NCI-H1092 treated with DMSO at 0.1 percent for 48 hours (cell line): ENCODE measurements around the gene JMJD1C.
"Not testable (repeated sequence)": the region's sequence is repeated elsewhere in the genome, so short reads cannot be mapped to it uniquely, and the experiment has no call there.

Source experiments
- DNase-seq: peaks from one replicate; lab custom pipeline; 2025; lab: John Stamatoyannopoulos, UW

Gene JMJD1C, protein sequence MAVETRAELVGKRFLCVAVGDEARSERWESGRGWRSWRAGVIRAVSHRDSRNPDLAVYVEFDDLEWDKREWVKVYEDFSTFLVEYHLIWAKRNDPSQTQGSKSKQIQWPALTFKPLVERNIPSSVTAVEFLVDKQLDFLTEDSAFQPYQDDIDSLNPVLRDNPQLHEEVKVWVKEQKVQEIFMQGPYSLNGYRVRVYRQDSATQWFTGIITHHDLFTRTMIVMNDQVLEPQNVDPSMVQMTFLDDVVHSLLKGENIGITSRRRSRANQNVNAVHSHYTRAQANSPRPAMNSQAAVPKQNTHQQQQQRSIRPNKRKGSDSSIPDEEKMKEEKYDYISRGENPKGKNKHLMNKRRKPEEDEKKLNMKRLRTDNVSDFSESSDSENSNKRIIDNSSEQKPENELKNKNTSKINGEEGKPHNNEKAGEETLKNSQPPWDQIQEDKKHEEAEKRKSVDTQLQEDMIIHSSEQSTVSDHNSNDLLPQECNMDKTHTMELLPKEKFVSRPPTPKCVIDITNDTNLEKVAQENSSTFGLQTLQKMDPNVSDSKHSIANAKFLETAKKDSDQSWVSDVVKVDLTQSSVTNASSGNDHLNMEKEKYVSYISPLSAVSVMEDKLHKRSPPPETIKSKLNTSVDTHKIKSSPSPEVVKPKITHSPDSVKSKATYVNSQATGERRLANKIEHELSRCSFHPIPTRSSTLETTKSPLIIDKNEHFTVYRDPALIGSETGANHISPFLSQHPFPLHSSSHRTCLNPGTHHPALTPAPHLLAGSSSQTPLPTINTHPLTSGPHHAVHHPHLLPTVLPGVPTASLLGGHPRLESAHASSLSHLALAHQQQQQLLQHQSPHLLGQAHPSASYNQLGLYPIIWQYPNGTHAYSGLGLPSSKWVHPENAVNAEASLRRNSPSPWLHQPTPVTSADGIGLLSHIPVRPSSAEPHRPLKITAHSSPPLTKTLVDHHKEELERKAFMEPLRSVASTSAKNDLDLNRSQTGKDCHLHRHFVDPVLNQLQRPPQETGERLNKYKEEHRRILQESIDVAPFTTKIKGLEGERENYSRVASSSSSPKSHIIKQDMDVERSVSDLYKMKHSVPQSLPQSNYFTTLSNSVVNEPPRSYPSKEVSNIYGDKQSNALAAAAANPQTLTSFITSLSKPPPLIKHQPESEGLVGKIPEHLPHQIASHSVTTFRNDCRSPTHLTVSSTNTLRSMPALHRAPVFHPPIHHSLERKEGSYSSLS (N-terminal part only)

DNA sequence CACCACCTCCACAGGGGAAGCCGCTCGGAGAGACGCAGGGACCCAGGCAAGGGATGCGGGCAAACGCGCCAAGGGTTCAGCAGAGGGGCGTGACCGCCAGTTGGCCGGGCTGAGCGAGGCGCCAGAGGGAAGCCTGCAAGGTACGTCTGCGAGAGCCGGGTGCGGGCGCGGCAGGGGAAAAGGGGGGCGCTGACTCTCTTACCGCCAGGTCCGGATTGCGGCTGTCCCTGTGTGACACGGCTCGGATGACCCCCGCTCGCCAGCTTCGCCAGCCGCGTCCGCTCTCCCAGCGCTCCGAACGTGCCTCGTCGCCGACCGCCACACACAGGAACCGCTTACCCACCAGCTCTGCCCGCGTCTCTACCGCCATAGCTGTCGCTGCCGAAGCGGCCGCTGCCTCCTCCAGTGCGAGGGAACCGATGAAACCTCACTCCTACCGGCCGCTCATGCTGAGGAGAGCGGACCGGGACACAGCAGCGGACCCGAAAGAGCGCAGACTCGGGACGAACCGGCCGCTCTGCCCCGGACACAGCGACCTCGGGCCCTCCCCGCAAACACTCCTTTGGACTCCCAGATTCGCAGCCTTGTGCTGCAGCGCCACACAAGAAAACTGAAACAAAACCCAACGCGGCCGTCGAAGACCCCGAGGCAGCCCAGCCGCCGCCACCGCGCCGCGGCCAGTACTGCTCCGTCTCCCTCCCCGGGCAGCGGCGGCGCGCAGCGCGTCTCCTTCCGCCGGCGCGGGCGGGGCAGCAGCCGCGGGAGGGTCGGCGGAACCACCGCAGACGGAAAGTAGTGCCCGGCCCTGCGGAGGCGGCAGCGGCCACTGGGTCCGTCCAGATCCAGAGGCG is at the start of gene JMJD1C:
Gene JMJD1C (minus strand): TSS at position 685 of the 851 bp plus-strand sequence. CDS start 315 bp downstream, at position 370.
- DNase-seq, result peak; percentile 78

DNA sequence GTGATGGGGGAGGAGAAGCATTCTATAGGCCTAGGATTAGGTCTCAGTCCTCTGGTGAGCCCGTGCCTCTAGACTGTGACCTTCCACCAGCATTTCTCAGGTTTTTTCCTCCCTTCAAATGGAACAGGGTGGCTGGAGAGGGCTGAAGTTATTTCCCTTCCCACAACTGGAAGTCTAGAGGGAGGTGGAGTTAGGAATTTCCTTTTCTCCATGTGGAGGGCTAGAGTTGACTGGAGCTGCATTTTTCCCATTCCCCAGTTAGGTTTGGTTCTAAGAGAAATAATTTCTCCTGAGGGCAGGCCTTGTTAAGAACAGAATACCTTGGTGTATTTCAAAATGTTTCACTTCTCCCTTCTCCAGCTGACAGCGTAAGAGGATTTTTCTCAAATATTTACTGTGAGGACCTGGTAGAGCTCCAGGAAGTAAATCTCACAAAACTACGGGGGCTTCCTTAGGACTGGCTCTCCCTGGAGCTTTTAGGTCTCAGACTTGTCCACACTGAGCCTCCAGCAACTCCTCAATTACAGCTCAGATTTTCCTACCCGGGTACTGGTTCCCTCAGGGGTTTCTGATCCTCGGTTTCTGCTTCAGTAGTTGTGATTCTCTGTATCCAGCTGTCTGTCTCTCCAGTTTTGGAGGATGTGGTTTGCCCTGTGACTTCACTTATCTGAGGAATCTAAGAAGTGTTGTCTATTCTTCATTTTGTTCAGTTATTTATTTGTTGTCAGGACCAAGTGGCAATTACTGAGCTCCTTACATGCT is 49.4 kb upstream of the JMJD1C start:
- no peak for DNase-seq

DNA sequence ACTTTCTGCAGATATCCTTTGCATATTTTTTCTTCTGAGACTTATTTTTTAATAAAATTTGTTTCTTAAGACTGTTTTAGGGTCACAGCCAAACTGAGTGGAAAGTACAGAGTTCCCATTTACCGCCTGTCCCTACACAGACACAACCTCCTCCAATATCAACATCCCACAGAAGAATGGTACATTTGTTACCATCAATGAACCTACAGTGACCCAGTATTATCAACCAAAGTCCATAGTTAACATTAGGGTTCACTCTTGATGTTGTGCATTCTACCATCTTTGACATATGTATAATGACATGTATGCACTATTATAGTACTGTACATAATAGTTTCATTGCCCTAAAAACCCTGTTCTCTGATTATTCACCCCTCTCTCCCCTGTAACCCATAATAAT is 40.8 kb upstream of the JMJD1C start:
- no peak for DNase-seq

DNA sequence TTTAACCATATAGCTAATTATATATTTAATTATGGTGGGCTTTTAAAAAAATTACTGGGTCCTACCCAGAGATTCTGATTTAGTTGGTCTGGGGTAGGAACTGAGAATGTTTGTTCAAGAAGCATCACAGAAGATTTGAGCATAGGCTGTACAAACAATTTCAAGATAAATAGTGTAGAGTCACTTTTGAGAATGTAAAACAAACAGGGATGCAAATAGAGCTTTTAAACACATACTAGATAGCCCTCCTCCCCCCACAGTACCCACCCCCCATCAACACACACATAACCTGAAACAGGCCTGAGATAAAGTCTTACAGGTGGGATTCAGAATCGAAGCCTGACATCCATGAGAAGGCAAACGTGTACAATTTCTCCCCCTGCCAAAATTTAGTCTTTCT is 39.8 kb upstream of the JMJD1C start:
- no peak for DNase-seq

DNA sequence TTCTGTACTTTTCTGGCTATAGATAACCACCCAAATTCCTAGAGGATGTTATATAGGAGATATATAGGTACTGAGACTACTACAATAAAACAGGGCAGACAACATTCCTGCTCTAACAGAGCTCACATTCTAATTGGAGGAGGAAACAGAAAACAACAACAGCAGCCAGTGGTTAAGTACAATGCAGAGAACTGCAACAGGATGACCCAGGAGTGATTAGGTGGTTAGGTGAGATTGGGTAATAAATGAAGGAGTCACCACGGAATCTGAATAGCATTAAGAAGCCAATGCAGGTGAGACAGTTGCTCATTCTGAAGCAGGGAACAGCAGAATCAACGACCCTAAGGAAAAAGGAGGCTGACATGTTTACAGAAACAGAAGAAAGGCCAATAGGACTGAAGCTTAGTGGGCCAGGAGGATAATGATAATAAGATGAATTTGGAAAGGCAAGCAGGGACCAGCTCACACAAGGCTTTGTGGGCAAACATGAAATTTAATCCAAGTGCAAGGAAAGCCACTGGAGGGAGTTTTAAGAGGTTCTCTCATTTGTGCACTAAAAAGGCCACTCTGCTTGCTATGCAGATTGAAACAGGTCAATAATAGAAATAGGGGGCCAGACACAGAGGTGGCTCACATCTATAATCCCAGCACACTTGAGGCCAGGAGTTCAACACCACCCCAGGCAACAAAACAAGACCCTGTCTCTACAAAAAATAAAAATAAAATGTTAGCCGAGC is 38.5 kb upstream of the JMJD1C start:
- peak; percentile 18 for DNase-seq

DNA sequence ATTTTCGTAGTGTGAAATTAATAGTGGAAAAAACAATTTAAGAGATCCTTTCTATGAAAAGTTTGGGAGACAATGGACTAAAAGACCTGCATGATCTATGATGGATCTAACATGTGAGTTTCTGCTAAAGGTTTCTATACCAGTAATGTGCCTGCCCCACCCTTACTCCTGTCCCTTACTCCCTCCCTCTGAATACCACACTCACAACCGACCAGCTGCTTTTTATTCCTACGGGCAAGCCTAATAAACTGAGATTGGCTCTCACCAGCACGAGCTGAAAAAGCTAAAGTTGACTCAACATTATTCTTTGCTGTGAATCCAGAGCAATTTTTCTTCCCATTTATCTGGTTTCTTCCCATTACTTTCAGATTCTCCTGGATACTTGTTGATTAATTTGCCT is 37.6 kb upstream of the JMJD1C start:
- DNase-seq, result no peak

DNA sequence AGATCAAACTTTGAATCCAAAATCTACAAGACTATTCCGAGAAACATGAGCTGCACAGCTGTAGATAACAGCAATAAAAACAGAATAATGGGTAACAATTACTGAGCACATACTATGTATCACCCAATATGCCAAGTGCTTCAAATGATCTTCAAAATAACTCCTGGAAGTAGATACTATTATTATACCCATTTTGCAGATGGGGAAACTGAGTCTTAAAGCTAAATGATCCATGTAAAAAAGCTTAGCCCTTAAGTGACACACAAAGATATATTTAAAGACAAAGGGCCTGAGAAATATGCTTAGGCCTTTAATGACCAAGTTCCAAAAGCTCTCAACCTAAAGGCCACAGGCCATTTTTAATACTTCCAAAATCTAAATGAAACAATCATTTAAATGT is 37.1 kb upstream of the JMJD1C start:
- no peak for DNase-seq

DNA sequence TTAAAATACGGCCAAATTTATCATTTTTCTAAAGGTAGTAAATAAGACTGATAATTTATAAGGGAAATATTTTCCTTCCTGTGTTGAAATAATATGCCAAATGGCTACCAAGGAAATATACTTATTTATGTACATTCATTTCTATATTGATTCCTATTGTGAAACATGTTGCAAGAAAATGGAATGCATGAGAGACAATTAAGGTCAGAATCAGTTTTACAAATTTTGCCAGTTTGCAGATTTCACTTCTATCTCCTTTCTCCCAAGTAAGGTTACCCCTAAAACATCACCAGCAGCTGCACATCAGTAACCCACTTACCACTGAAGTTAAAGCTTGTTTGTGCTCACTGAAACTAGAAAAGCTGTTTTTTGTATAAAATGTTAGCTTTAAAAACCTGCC is 36.2 kb upstream of the JMJD1C start:
- no peak for DNase-seq

DNA sequence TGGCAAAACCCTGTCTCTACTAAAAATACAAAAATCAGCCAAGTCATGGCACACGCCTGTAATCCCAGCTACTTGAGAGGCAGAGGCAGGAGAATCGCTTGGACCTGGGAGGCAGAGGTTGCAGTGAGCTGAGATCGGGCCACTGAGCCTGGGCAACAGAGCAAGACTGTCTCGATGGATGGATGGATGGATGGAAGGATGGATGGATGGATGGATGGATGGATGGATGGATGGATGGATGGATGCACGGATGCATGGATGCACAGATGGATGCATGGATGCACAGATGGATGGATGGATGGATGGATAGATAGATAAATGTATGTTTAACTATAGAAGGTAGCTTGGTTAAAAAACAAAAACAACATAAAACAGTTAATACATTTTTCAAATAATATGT is 34.8 kb upstream of the JMJD1C start:
- not testable (repeated sequence) for DNase-seq

DNA sequence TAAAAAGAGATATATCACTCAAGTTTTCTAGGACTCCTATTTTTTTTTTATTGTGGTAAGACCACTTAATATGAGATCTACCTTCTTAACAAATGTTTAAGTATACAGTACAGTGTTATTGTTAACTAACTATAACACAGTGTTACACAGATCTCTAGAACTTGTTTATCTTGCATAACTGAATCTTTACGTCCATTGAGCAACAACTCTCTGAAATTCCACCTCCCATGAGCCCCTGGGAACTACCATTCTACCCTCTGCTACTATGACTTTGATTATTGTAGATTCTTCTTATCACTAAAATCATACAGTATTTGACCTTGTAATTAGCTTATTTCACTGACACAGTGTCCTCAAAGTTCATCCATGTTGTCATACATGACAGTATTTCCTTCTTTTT is 32.9 kb upstream of the JMJD1C start:
- DNase-seq, result no peak

DNA sequence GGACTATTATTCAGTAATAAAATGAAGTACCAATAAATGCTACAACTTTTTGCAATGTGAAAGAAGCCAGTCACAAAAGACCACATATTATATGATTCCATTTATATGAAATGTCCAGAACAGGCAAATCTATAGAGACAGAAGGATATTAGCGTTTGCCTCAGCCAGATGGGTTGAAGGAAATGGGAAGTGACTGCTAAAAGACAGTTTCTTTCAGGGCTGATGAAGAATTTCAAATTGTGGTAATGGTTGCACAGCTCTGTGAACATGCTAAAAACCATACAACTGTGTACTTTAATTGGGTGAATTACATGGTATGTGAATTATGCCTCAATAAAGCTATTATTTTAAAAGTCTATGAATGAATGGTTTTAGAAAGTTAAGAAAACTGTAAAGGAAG is 31.5 kb upstream of the JMJD1C start:
- DNase-seq, result no peak

DNA sequence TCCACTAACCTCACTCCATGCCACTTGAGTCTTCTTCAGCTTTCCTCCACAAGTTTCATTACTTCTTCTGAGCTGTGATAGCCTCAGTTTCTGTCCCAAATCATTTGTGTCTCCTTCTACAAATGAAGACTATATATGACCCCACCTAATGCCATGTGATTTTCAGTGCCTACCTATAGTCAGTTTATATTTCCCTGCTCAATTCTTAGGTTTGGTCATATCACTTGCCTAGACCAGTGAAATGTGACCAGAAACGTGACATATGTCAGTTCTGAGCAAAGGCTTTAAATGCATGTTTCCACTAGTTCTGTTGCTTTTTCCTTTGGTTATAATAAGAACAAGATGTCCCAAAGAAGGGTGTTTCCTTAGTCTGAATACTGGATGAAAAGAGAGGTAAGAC is 30.8 kb upstream of the JMJD1C start:
- no peak for DNase-seq

DNA sequence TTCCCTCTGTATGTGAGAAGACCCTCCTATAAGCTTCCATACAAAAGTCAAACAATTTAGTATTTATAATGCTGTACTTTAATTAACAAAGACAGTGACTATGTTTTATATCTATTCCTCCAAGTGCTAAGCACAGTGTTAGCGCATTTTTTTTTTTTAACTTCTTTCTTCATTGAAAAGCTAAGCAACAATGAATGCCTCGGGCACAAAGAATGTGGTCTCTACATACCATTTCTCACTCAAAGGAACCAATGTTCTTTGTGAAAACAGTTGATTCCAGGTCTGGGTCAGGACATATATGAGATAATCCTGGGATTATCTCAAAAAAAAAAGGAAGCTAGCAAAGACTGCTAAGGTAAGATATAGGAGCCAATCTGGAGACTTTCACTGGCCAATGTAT is 29.2 kb upstream of the JMJD1C start:
- no peak for DNase-seq

DNA sequence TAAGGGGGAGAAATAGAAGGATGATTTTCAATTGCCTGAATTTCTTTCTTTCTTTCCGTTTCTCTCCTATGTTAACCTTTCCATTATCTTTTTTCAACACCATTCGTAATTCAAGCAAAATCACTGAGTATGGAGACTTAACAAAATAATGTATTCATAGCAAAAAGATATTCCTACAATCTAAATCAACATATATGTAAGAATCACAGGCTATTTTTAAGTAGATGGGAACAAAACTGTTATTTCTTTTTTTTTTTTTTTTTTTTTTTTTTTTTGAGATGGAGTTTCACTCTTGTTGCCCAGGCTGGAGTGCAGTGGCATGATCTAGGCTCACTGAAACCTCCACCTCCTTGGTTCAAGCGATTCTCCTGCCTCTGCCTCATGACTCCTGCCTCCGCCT is 27.2 kb upstream of the JMJD1C start:
- no peak for DNase-seq

DNA sequence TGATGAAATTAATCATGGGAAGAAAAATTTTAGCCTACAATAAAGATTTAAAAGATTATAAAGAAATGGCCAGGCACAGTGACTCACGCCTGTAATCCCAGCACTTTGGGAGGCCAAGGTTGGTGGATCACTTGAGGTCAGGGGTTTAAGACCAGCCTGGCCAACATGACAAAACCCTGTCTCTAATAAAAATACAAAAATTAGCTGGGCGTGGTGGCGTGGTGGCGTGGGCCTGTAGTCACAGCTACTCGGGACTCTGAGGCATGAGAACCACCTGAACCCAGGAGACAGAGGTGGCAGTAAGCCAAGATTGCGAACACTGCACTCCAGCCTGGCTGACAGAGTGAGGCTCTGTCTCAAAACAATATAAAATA is 26.5 kb upstream of the JMJD1C start:
- DNase-seq, result not testable (repeated sequence)

DNA sequence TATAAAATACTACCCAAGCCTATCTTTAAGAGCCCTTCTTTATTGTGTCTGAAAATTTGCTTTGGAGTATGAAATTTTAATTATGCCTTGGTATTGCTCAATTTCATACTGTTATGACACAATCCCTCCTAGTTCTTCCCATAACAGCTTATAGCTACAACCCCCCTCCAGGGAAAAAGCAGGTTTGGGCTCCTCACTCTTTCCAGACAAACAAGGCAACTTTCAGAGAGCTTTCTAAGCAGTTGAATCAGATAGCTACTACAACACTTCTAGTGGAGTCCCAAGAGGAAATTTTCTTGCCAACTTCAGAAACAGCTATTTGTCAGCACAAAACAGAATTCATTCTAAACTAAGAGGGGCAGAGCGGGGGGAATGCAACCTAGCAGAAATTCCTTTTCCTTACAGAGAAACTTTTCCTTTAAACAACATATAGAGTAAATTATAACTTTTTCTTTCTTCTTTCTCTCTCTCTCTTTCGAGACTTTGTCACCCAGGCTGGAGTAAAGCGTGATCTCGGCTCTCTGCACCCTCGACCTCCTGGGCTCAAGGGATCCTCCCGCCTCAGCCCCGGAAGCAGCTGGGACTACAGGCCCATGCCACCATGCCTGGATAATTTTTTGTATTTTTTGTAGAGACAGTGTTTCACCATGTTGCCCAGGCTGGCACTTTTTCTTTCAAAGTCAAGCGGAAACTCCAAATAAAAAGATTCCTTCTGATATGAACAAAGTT is 26.0 kb upstream of the JMJD1C start:
- DNase-seq, result no peak

DNA sequence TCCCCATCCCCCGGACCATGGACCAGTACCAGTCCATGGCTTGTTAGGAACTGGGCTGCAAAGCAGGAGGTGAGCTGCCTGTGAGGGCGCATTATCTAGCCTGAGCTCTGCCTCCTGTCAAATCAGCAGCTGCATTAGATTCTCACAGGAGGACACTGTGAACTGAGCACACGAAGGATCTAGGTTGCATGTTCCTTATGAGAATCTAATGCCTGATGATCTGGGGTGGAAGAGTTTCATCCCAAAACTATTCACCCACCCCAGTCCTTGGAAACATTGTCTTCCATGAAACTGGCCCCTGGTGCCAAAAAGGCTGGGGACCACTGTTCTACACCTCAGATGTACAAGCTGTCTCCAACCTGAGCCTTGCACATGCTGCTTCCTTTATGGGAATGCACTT is 24.1 kb upstream of the JMJD1C start:
- DNase-seq, result no peak

DNA sequence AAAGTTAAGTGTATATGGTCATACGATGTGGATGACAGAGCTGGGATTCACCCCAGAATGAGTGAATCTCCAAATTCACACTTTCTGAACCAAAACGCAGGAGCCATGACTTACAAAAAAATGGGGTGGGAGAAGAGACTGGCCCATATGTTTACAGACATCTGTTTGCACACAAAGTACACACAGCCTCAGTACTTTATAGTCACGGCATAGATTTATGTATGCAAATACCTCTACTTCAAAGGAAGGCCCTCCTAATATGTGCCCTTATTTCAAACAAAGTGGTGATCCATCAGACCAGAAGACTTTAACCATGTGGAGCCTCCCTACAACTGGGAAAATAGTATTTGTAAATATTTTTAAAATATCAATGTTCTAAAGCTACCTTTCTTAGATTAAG is 22.2 kb upstream of the JMJD1C start:
- no peak for DNase-seq

DNA sequence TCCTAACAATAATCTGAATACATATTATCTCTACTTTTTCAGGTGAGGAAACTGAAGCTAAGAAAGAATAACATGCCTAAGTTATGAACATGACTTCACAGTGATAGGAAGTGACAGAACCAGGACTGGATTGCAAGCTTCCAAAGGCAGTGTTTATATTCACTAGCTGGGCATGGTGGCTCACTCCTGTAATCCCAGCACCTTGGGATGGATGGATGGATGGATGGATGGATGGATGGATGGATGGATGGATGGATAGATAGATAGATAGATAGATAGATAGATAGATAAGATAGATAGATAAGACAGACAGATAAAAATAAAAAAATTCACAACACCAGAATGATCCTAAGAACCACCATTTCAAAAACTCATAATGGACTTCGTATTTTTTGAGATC is 18.2 kb upstream of the JMJD1C start:
- no peak for DNase-seq
